Measurements from ENCODE around the gene LMCD1.

DNA sequence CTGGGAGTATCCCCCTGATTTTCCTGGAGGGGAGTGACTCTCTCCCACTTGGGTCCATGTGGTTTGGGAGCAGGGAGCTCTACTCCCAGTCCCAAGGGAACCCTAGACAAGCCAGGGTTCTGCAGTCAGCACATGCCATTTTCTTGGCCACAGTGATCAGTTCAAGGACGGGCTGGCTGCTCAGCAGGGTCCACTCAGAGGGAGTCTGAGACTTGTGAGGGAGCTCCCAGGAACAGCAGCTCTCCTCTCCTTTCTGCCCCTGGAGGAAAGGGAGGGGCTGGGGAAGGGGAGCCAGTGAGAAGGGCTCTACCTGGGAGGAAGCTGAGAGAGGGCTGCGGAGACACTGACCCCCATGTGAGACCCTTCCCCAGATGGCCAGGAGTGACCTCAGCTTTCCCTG lies 29.1 kb upstream of the LMCD1 start:
- no peak for TF ChIP-seq POLR2A (IDR thresholded peaks at IDR 0.05; ENCODE audit: low read depth)
- TF ChIP-seq, protein P1, sequence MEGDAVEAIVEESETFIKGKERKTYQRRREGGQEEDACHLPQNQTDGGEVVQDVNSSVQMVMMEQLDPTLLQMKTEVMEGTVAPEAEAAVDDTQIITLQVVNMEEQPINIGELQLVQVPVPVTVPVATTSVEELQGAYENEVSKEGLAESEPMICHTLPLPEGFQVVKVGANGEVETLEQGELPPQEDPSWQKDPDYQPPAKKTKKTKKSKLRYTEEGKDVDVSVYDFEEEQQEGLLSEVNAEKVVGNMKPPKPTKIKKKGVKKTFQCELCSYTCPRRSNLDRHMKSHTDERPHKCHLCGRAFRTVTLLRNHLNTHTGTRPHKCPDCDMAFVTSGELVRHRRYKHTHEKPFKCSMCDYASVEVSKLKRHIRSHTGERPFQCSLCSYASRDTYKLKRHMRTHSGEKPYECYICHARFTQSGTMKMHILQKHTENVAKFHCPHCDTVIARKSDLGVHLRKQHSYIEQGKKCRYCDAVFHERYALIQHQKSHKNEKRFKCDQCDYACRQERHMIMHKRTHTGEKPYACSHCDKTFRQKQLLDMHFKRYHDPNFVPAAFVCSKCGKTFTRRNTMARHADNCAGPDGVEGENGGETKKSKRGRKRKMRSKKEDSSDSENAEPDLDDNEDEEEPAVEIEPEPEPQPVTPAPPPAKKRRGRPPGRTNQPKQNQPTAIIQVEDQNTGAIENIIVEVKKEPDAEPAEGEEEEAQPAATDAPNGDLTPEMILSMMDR (IDR thresholded peaks at IDR 0.05), result no peak
